AG04449 (cell line): Measurements from ENCODE around the gene CCNJL.

ENCODE experiments used
- CTCF ChIA-PET: fragments of 350-600 bp; formaldehyde crosslinking; extraction: SDS; loops from one replicate; lab custom pipeline; 2021; ENCODE audit warnings: antibody characterized with exemption; lab: Yijun Ruan, JAX
- POLR2A ChIA-PET: fragments of 400-600, 350-600 bp; formaldehyde crosslinking; extraction: SDS; loops from one replicate; lab custom pipeline; 2020; ENCODE audit warnings: antibody characterized with exemption, inconsistent platforms; lab: Yijun Ruan, JAX
- DNase-seq: peaks from one replicate; pipeline ENCODE4 v3.0.0-alpha.2; 2010; ENCODE audit warnings: low read depth, low spot score
- H3K4me3 ChIP-seq: 2 replicates; pipeline ENCODE4 v1.5.1; 2011; ENCODE audit warnings: low read depth, mild to moderate bottlenecking, control low read depth, low read length
- TF ChIP-seq, protein P1 (sequence below): IDR thresholded peaks from one replicate; pipeline ENCODE4 v1.5.1; 2011; ENCODE audit warnings: mild to moderate bottlenecking, moderate library complexity, low read length, control low read depth, inconsistent platforms; ENCODE audit not compliant: insufficient read depth; ENCODE audit errors: missing control alignments

The CCNJL gene

DNA sequence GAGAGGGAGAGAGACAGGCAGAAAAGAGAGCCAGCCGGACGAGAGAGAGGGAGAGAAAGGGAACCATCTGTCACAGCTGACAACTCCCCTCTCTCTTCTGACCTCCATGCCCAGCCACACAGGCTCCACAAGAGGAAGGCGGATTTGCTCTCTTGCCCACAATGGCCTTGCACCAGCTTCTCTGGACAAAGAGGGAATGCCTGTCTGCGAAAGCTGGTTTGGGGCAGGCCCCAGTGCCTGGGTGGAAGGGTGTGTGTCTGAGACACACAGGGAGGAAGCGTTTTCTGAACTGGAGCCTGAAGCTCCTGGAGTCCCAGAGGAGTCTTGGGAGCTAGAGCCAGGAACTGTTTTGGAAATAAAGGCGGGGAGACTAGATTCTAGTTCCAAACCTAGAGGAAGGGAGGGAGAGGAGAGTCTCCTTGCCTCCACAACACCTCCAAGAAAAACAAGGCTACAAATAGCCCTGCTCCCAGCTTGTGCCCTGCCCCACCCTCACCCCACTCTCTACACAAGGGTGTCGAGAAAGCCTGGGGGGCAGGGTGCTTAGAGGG, 45.6 kb upstream of the CCNJL start:
- CTCF ChIA-PET = interaction anchor here (1.2 to 5.3 kb wide), 4 partner anchors 12 to 336 kb away, joined by 3 to 54 read pairs (median 6); partner anchors contain the start of gene C1QTNF2
- POLR2A ChIA-PET = no interaction called here

DNA sequence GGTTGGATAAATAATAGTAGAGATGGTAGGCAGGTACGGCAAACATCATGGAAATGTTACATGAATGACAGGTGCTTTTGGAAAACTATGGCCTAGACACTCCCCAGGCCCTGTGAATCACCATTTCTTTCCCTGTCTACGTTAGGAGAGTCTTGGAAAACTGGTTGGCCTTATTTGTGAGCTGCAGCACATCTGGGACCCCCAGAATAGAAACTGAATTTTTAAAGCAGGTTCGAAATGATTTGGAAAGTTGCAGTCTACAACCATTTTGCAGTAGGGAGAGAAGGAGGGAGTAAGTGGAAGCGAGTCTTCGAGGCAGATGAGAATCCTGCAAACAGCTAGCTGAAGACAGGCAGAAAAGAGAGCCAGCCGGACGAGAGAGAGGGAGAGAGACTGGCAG, 45.0 kb upstream of the CCNJL start:
- TF ChIP-seq, protein P1, sequence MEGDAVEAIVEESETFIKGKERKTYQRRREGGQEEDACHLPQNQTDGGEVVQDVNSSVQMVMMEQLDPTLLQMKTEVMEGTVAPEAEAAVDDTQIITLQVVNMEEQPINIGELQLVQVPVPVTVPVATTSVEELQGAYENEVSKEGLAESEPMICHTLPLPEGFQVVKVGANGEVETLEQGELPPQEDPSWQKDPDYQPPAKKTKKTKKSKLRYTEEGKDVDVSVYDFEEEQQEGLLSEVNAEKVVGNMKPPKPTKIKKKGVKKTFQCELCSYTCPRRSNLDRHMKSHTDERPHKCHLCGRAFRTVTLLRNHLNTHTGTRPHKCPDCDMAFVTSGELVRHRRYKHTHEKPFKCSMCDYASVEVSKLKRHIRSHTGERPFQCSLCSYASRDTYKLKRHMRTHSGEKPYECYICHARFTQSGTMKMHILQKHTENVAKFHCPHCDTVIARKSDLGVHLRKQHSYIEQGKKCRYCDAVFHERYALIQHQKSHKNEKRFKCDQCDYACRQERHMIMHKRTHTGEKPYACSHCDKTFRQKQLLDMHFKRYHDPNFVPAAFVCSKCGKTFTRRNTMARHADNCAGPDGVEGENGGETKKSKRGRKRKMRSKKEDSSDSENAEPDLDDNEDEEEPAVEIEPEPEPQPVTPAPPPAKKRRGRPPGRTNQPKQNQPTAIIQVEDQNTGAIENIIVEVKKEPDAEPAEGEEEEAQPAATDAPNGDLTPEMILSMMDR = no peak
- CTCF ChIA-PET = interaction anchor here (1.2 to 5.3 kb wide), 4 partner anchors 12 to 336 kb away, joined by 3 to 54 read pairs (median 6); partner anchors contain the start of gene C1QTNF2
- POLR2A ChIA-PET = no interaction called here
- no peak overlapping the region for H3K4me3 ChIP-seq
- no peak for DNase-seq

More for the DNA sequence above, 45.6 kb upstream of the CCNJL start:
- no peak for DNase-seq
- H3K4me3 ChIP-seq = no peak overlapping the region
- TF ChIP-seq, protein P1 = no peak

DNA sequence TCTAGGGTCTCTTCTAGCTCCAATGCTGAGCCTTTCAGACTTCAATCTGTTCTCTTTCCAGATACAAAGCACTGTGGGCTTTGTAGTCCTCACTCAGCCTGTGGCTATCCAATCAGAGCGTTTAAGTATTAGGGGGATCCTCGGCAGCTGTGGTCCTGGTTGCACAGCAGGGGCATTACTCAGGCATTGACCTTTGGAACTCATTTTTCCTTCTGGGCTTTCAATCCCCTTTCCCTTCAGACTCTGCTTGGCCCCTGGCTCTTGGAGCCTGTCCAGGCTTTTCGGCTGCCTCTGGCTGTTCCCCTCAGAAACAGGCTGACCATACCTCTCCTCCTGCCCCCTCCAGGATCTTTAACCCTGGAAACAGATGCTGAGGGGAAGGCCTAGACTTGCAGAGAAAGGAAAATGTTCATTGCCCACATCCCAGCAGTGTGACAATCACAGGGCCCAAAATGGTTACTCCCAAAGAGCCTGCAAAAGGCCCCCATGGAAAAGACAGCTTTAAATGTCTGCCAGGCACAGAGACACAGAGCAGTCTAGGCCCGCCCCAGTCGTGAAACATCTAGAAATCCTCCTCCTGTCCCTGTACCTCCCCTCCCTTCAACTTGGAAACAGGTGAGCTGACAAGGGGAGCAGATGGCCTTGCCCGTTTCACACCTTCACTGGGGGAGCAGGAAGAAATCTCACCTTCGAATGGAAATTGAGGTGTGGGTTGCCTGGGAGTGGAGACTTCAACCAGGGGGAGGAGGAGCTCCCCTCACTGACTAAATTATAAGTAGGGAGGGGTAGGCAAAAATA, 44.4 kb upstream of the CCNJL start:
- TF ChIP-seq, protein P1 = no peak
- ChIA-PET POLR2A (no interaction called here), CTCF (interaction anchor here (1.2 to 5.3 kb wide), 4 partner anchors 11 to 335 kb away, joined by 3 to 54 read pairs (median 6); partner anchors contain the start of gene C1QTNF2)

DNA sequence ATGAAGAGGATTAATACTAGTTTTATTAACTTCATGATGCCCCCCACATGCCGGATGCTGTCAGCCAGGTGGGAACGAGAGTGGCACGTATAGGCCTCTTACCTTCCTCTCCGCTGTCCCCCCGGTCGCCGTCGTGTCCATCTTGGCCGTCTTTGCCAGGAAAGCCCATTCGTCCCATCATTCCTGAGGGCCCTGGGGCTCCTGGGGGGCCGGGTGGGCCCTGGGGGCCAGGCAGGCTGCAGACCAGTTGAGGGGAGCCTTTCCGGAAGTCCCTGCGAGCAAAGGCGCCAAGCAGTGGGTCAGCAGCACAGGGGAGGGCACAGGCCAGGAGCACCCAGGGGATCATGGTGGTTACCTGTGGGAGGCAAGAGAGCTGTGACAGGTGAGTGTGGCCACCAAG, 42.3 kb upstream of the CCNJL start:
- ChIA-PET CTCF (interaction anchor here (5.3 kb wide), 1 partner anchor 9 kb away, joined by 54 read pairs; no protein-coding TSS in a partner anchor), POLR2A (no interaction called here)
- TF ChIP-seq, protein P1 = no peak
- DNase-seq = no peak
- H3K4me3 ChIP-seq = no peak overlapping the region

More for the DNA sequence above, 44.4 kb upstream of the CCNJL start:
- DNase-seq = no peak
- no peak overlapping the region for H3K4me3 ChIP-seq

DNA sequence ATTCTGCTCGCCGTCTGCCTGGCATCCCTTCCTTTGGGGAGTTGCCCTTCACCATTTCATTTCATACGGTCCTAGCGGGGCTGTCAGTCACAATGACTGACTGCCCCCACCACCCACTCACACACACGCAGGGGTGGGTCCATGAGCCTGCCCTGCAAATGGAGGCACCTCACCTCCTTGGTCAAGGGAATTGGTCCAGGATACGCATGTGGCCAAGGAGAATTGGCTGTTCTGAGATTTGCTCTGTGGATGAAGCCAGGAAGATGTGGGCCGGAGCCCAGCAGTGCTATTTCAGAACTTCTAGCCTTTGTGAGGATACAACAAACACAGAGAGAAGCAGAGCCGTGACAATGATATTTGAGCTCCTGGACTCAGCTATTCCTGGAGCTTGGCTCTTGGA, 41.0 kb upstream of the CCNJL start:
- DNase-seq = no peak
- TF ChIP-seq, protein P1 = no peak
- POLR2A ChIA-PET = no interaction called here
- no peak overlapping the region for H3K4me3 ChIP-seq
- CTCF ChIA-PET = no interaction called here

DNA sequence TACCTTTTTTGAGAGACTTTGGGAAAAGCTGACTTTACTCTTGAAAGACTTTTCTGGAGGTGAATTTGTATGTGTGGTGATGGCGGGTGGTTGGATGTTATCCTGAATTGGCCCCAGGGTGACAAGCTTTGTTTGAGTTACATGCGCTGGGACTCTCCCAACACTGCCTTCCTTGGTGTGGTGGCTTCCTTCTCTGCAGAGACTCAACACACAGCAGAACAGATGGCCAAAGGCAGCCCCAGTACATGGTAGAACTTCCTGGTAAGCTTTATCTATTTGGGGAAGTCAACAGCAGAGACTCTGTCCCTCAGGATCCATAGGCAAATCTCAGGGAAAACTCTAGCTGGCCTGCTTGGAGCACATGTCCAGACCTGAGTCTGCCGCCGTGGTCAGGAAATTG, 39.9 kb upstream of the CCNJL start:
- ChIA-PET POLR2A (no interaction called here), CTCF (interaction anchor here (1.0 to 13.4 kb wide), 4 partner anchors 9 to 330 kb away, joined by 3 to 390 read pairs (median 8); partner anchors contain the start of gene FABP6)

More for the DNA sequence above, 39.9 kb upstream of the CCNJL start:
- H3K4me3 ChIP-seq = no peak overlapping the region
- TF ChIP-seq, protein P1 = no peak
- DNase-seq = no peak
